ENCODE data around the gene OTOP1.
"Not testable (repeated sequence)": the region's sequence is repeated elsewhere in the genome, so short reads cannot be mapped to it uniquely, and the experiment has no call there.

Gene OTOP1

GRCh38 chr4:4248885-4249203 is 22.1 kb upstream of the OTOP1 start:
- H3K4me3 ChIP-seq (ENCODE audit: low read depth, low read length), result peak overlapping the region; percentile 89
- no peak for TF ChIP-seq CTCF (IDR thresholded peaks at IDR 0.05; ENCODE audit: low read depth, low read length)

GRCh38 chr4:4248029-4248884 is 21.5 kb upstream of the OTOP1 start, which contains the start of gene TMEM128:
Gene TMEM128, minus strand, starts transcription at chr4:4248223. Its CDS starts 21 bp downstream, at chr4:4248202.
- TF ChIP-seq CTCF (IDR thresholded peaks at IDR 0.05; ENCODE audit: low read depth, low read length), result no peak
- peak within 1 kb of the TSS; percentile 89 for H3K4me3 ChIP-seq (ENCODE audit: low read depth, low read length)

GRCh38 chr4:4247696-4248028 is 20.9 kb upstream of the OTOP1 start:
- no peak for TF ChIP-seq CTCF (IDR thresholded peaks at IDR 0.05; ENCODE audit: low read depth, low read length)
- H3K4me3 ChIP-seq (ENCODE audit: low read depth, low read length), result peak overlapping the region; percentile 89

- no peak for TF ChIP-seq CTCF (IDR thresholded peaks at IDR 0.05; ENCODE audit: low read depth, low read length)
- no peak overlapping the region for H3K4me3 ChIP-seq (ENCODE audit: low read depth, low read length)
Measured at GRCh38 chr4:4245172-4245571, 18.4 kb upstream of the OTOP1 start.

GRCh38 chr4:4239551-4239950 is 12.8 kb upstream of the OTOP1 start:
- H3K4me3 ChIP-seq (ENCODE audit: low read depth, low read length), result not testable (repeated sequence)

- no peak overlapping the region for H3K4me3 ChIP-seq (ENCODE audit: low read depth, low read length)
- no peak for TF ChIP-seq CTCF (IDR thresholded peaks at IDR 0.05; ENCODE audit: low read depth, low read length)
Measured at GRCh38 chr4:4233610-4234009, 6.9 kb upstream of the OTOP1 start.

- no peak overlapping the region for H3K4me3 ChIP-seq (ENCODE audit: low read depth, low read length)
- TF ChIP-seq CTCF (IDR thresholded peaks at IDR 0.05; ENCODE audit: low read depth, low read length), result no peak
Measured at GRCh38 chr4:4228356-4228668, 1.6 kb upstream of the OTOP1 start.

Data from WI38 (cell line).